IPS-NIHi7 (cell line): Measurements from ENCODE around the gene NSMCE1.
"Not testable (repeated sequence)": the region's sequence is repeated elsewhere in the genome, so short reads cannot be mapped to it uniquely, and the experiment has no call there.

ENCODE experiments used
- DNase-seq: peaks from one replicate; pipeline ENCODE4 v3.0.0; 2012; ENCODE audit warnings: mixed read lengths; ENCODE audit errors: extremely low spot score

Gene NSMCE1

GRCh38 chr16:27303256-27304100 is 34.9 kb upstream of the NSMCE1 start:
- no peak for DNase-seq

- no peak for DNase-seq
Observed at GRCh38 chr16:27302126-27302525, 33.6 kb upstream of the NSMCE1 start.

GRCh38 chr16:27301236-27301861 is 32.8 kb upstream of the NSMCE1 start:
- no peak for DNase-seq

GRCh38 chr16:27298132-27298531 is 29.6 kb upstream of the NSMCE1 start:
- no peak for DNase-seq

- DNase-seq, result no peak
Observed at GRCh38 chr16:27293343-27293742, 24.8 kb upstream of the NSMCE1 start.

GRCh38 chr16:27291722-27292240 is 23.2 kb upstream of the NSMCE1 start:
- no peak for DNase-seq

- DNase-seq, result no peak
Observed at GRCh38 chr16:27291106-27291505, 22.5 kb upstream of the NSMCE1 start.

- DNase-seq, result no peak
Observed at GRCh38 chr16:27290562-27290961, 22.0 kb upstream of the NSMCE1 start.

GRCh38 chr16:27289669-27290068 is 21.1 kb upstream of the NSMCE1 start:
- DNase-seq, result no peak

- DNase-seq, result not testable (repeated sequence)
Observed at GRCh38 chr16:27288313-27288712, 19.7 kb upstream of the NSMCE1 start.

GRCh38 chr16:27287887-27288286 is 19.3 kb upstream of the NSMCE1 start:
- no peak for DNase-seq

- DNase-seq, result no peak
Observed at GRCh38 chr16:27287051-27287811, 18.7 kb upstream of the NSMCE1 start.

GRCh38 chr16:27286451-27286850 is 17.9 kb upstream of the NSMCE1 start:
- DNase-seq, result no peak

- DNase-seq, result no peak
Observed at GRCh38 chr16:27285676-27286196, 17.2 kb upstream of the NSMCE1 start.

- DNase-seq, result no peak
Observed at GRCh38 chr16:27284865-27285675, 16.5 kb upstream of the NSMCE1 start.

GRCh38 chr16:27281243-27281642 is 12.7 kb upstream of the NSMCE1 start:
- no peak for DNase-seq

GRCh38 chr16:27275394-27275793 is 6.8 kb upstream of the NSMCE1 start:
- no peak for DNase-seq

GRCh38 chr16:27274424-27274874 is 5.9 kb upstream of the NSMCE1 start:
- DNase-seq, result not testable (repeated sequence)

- no peak for DNase-seq
Observed at GRCh38 chr16:27273670-27274423, 5.3 kb upstream of the NSMCE1 start.

- no peak for DNase-seq
Observed at GRCh38 chr16:27273330-27273669, 4.7 kb upstream of the NSMCE1 start.
